Measurements from ENCODE around the gene MPIG6B.

The MPIG6B gene

GRCh38 chr6:31740397-31741223 is 17.4 kb downstream of the MPIG6B start:
- TF ChIP-seq TAF1 (IDR thresholded peaks at IDR 0.05; ENCODE audit: low read depth, low read length) = no peak
- TF ChIP-seq POLR2AphosphoS5 (IDR thresholded peaks at IDR 0.05; ENCODE audit: low read depth, low read length) = no peak
- no peak for TF ChIP-seq PAX5 (IDR thresholded peaks at IDR 0.05; ENCODE audit: insufficient read depth, low read length, severe bottlenecking)
- no peak for TF ChIP-seq POLR2A (IDR thresholded peaks at IDR 0.05; ENCODE audit: low read depth, low read length)
- TF ChIP-seq SPI1 (IDR thresholded peaks at IDR 0.05; ENCODE audit: low read depth, low read length) = no peak
- no peak for TF ChIP-seq POU2F2 (IDR thresholded peaks at IDR 0.05; ENCODE audit: low read depth, low read length)
- FAIRE-seq (no peak), DNase-seq (ENCODE audit: insufficient read length, low spot score) (no peak)

GRCh38 chr6:31741815-31742214 is 18.6 kb downstream of the MPIG6B start:
- TF ChIP-seq POU2F2 (IDR thresholded peaks at IDR 0.05; ENCODE audit: low read depth, low read length) (no peak), POLR2A (IDR thresholded peaks at IDR 0.05; ENCODE audit: low read depth, low read length) (no peak), POLR2AphosphoS5 (IDR thresholded peaks at IDR 0.05; ENCODE audit: low read depth, low read length) (no peak), SPI1 (IDR thresholded peaks at IDR 0.05; ENCODE audit: low read depth, low read length) (no peak), TAF1 (IDR thresholded peaks at IDR 0.05; ENCODE audit: low read depth, low read length) (no peak), PAX5 (IDR thresholded peaks at IDR 0.05; ENCODE audit: insufficient read depth, low read length, severe bottlenecking) (no peak)
- DNase-seq (ENCODE audit: insufficient read length, low spot score) (no peak), FAIRE-seq (no peak)

- no peak for FAIRE-seq
- no peak for DNase-seq (ENCODE audit: insufficient read length, low spot score)
- TF ChIP-seq POU2F2 (IDR thresholded peaks at IDR 0.05; ENCODE audit: low read depth, low read length) = no peak
- no peak for TF ChIP-seq PAX5 (IDR thresholded peaks at IDR 0.05; ENCODE audit: insufficient read depth, low read length, severe bottlenecking)
- no peak for TF ChIP-seq POLR2A (IDR thresholded peaks at IDR 0.05; ENCODE audit: low read depth, low read length)
- no peak for TF ChIP-seq SPI1 (IDR thresholded peaks at IDR 0.05; ENCODE audit: low read depth, low read length)
- no peak for TF ChIP-seq TAF1 (IDR thresholded peaks at IDR 0.05; ENCODE audit: low read depth, low read length)
- no peak for TF ChIP-seq POLR2AphosphoS5 (IDR thresholded peaks at IDR 0.05; ENCODE audit: low read depth, low read length)
These were observed 19.7 kb downstream of the MPIG6B start for GRCh38 chr6:31742894-31743293.

GRCh38 chr6:31744422-31744821 is 21.2 kb downstream of the MPIG6B start:
- FAIRE-seq = no peak
- no peak for TF ChIP-seq TAF1 (IDR thresholded peaks at IDR 0.05; ENCODE audit: low read depth, low read length)
- TF ChIP-seq POU2F2 (IDR thresholded peaks at IDR 0.05; ENCODE audit: low read depth, low read length) = no peak
- no peak for TF ChIP-seq POLR2AphosphoS5 (IDR thresholded peaks at IDR 0.05; ENCODE audit: low read depth, low read length)
- no peak for TF ChIP-seq POLR2A (IDR thresholded peaks at IDR 0.05; ENCODE audit: low read depth, low read length)
- no peak for TF ChIP-seq SPI1 (IDR thresholded peaks at IDR 0.05; ENCODE audit: low read depth, low read length)
- TF ChIP-seq PAX5 (IDR thresholded peaks at IDR 0.05; ENCODE audit: insufficient read depth, low read length, severe bottlenecking) = no peak
- DNase-seq (ENCODE audit: insufficient read length, low spot score) = no peak

- no peak for FAIRE-seq
- no peak for TF ChIP-seq POLR2AphosphoS5 (IDR thresholded peaks at IDR 0.05; ENCODE audit: low read depth, low read length)
- DNase-seq (ENCODE audit: insufficient read length, low spot score) = no peak
These were observed 26.3 kb downstream of the MPIG6B start for GRCh38 chr6:31749301-31750036.

GRCh38 chr6:31750411-31751022 is 27.3 kb downstream of the MPIG6B start:
- no peak for TF ChIP-seq POLR2A (IDR thresholded peaks at IDR 0.05; ENCODE audit: low read depth, low read length)
- TF ChIP-seq SPI1 (IDR thresholded peaks at IDR 0.05; ENCODE audit: low read depth, low read length) = no peak
- no peak for TF ChIP-seq POU2F2 (IDR thresholded peaks at IDR 0.05; ENCODE audit: low read depth, low read length)
- no peak for TF ChIP-seq POLR2AphosphoS5 (IDR thresholded peaks at IDR 0.05; ENCODE audit: low read depth, low read length)
- TF ChIP-seq PAX5 (IDR thresholded peaks at IDR 0.05; ENCODE audit: insufficient read depth, low read length, severe bottlenecking) = no peak
- TF ChIP-seq TAF1 (IDR thresholded peaks at IDR 0.05; ENCODE audit: low read depth, low read length) = no peak
- no peak for FAIRE-seq
- no peak for DNase-seq (ENCODE audit: insufficient read length, low spot score)

GRCh38 chr6:31752739-31753319 is 29.7 kb downstream of the MPIG6B start:
- no peak for DNase-seq (ENCODE audit: insufficient read length, low spot score)
- TF ChIP-seq PAX5 (IDR thresholded peaks at IDR 0.05; ENCODE audit: insufficient read depth, low read length, severe bottlenecking) (no peak), POLR2A (IDR thresholded peaks at IDR 0.05; ENCODE audit: low read depth, low read length) (no peak), POU2F2 (IDR thresholded peaks at IDR 0.05; ENCODE audit: low read depth, low read length) (no peak), POLR2AphosphoS5 (IDR thresholded peaks at IDR 0.05; ENCODE audit: low read depth, low read length) (no peak), TAF1 (IDR thresholded peaks at IDR 0.05; ENCODE audit: low read depth, low read length) (no peak), SPI1 (IDR thresholded peaks at IDR 0.05; ENCODE audit: low read depth, low read length) (no peak)
- no peak for FAIRE-seq

- DNase-seq (ENCODE audit: insufficient read length, low spot score) = no peak
- FAIRE-seq = no peak
These were observed 35.1 kb downstream of the MPIG6B start for GRCh38 chr6:31758281-31758680.

GRCh38 chr6:31760790-31761189 is 37.6 kb downstream of the MPIG6B start:
- no peak for DNase-seq (ENCODE audit: insufficient read length, low spot score)
- no peak for TF ChIP-seq SPI1 (IDR thresholded peaks at IDR 0.05; ENCODE audit: low read depth, low read length)
- TF ChIP-seq POLR2AphosphoS5 (IDR thresholded peaks at IDR 0.05; ENCODE audit: low read depth, low read length) = no peak
- no peak for TF ChIP-seq POU2F2 (IDR thresholded peaks at IDR 0.05; ENCODE audit: low read depth, low read length)
- TF ChIP-seq POLR2A (IDR thresholded peaks at IDR 0.05; ENCODE audit: low read depth, low read length) = no peak
- TF ChIP-seq PAX5 (IDR thresholded peaks at IDR 0.05; ENCODE audit: insufficient read depth, low read length, severe bottlenecking) = no peak
- no peak for TF ChIP-seq TAF1 (IDR thresholded peaks at IDR 0.05; ENCODE audit: low read depth, low read length)
- no peak for FAIRE-seq

More at GRCh38 chr6:31758281-31758680, 35.1 kb downstream of the MPIG6B start:
- TF ChIP-seq TAF1 (IDR thresholded peaks at IDR 0.05; ENCODE audit: low read depth, low read length) (no peak), SPI1 (IDR thresholded peaks at IDR 0.05; ENCODE audit: low read depth, low read length) (no peak), POLR2A (IDR thresholded peaks at IDR 0.05; ENCODE audit: low read depth, low read length) (no peak), POU2F2 (IDR thresholded peaks at IDR 0.05; ENCODE audit: low read depth, low read length) (no peak), PAX5 (IDR thresholded peaks at IDR 0.05; ENCODE audit: insufficient read depth, low read length, severe bottlenecking) (no peak), POLR2AphosphoS5 (IDR thresholded peaks at IDR 0.05; ENCODE audit: low read depth, low read length) (no peak)
